ENCODE measurements around the gene PITPNC1. TPM values are rescaled to one million over a fixed set of nuclear protein-coding genes. Genes with fewer than 3 reads are reported as not detected.
A peak's percentile ranks its signal among the peaks of the same experiment; 100 is the strongest.

Gene PITPNC1
- total RNA-seq, 6 donors from 2014 or later, result 8.5 to 23.3 (median 13.7) TPM

GRCh38 chr17:67716405-67716798, 339.3 kb downstream of the PITPNC1 start:
- TF ChIP-seq POLR2A (IDR thresholded peaks at IDR 0.05), result no peak
- no peak for TF ChIP-seq POLR2AphosphoS5 (IDR thresholded peaks at IDR 0.05)
- TF ChIP-seq EP300 (IDR thresholded peaks at IDR 0.05), result no peak
- TF ChIP-seq, protein P1, sequence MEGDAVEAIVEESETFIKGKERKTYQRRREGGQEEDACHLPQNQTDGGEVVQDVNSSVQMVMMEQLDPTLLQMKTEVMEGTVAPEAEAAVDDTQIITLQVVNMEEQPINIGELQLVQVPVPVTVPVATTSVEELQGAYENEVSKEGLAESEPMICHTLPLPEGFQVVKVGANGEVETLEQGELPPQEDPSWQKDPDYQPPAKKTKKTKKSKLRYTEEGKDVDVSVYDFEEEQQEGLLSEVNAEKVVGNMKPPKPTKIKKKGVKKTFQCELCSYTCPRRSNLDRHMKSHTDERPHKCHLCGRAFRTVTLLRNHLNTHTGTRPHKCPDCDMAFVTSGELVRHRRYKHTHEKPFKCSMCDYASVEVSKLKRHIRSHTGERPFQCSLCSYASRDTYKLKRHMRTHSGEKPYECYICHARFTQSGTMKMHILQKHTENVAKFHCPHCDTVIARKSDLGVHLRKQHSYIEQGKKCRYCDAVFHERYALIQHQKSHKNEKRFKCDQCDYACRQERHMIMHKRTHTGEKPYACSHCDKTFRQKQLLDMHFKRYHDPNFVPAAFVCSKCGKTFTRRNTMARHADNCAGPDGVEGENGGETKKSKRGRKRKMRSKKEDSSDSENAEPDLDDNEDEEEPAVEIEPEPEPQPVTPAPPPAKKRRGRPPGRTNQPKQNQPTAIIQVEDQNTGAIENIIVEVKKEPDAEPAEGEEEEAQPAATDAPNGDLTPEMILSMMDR (IDR thresholded peaks at IDR 0.05), result no peak
- no peak for ATAC-seq (ENCODE audit: low FRiP score in 2 of 2)

DNA sequence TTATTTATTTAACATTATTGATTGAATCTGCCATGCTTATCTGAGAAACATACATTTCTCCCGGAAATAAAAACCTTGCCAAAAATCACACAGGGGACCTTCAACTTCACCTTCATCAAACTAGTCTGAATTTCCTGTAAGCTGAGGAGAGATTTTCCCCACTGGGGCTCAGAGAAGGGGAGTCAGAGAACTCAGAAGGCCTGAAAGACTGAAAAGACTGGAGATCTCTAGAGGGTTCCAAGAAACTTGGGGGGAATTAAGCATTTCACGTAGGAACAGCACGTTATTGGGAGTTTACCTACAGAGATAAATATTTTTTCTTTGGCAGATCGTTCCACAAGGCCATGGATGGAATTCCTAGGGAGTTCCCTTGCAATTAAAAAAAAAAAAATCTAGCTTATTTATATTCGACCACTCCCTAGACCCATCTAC, 340.1 kb downstream of the PITPNC1 start:
- H3K27ac ChIP-seq, result peak overlapping the region; percentile 88 to 92 (median 88)
- peak overlapping the region in 3 of 4 donors; percentile 65 to 86 (median 78) for H3K4me3 ChIP-seq
- no peaks in the 10 kb centered on the region for H3K9me3 ChIP-seq
- no peaks in the 10 kb centered on the region for H3K27me3 ChIP-seq
- no peak for TF ChIP-seq POLR2AphosphoS5 (IDR thresholded peaks at IDR 0.05)
- no peak for TF ChIP-seq POLR2A (IDR thresholded peaks at IDR 0.05)
- TF ChIP-seq EP300 (IDR thresholded peaks at IDR 0.05), result no peak
- TF ChIP-seq, protein P1 (IDR thresholded peaks at IDR 0.05), result no peak
- WGBS, 2 donors, result 0% methylated on average over 5 of the region's 5 CpGs
- H3K4me1 ChIP-seq, result peaks cover 13 to 22% (median 14%) of the 10 kb centered on the region in 4 donors
- H3K36me3 ChIP-seq, result peaks cover 12 to 24% (median 16%) of the 10 kb centered on the region in 4 donors
- DNase-seq, result no peak
- peak in 1 of 2 donors; percentile 3 for ATAC-seq (ENCODE audit: low FRiP score in 2 of 2)

More at GRCh38 chr17:67716405-67716798, 339.3 kb downstream of the PITPNC1 start:
- Histone ChIP-seq H3K9me3 (no peaks in the 10 kb centered on the region), H3K4me3 (no peak overlapping the region), H3K4me1 (peaks cover 13 to 22% (median 14%) of the 10 kb centered on the region in 4 donors), H3K27ac (no peak overlapping the region), H3K36me3 (peaks cover 4 to 16% (median 9%) of the 10 kb centered on the region in 4 donors), H3K27me3 (no peaks in the 10 kb centered on the region)
- 92 to 96% methylated on average over 6 of the region's 6 CpGs for WGBS, 2 donors
- DNase-seq, result no peak

GRCh38 chr17:67717624-67718324, 340.7 kb downstream of the PITPNC1 start, which contains the start of gene NOL11:
TSS of gene NOL11 (plus strand) at chr17:67717936. CDS start at chr17:67717948, 12 bp downstream.
- Histone ChIP-seq H3K27ac (peak within 1 kb of the TSS; percentile 88 to 92 (median 88)), H3K9me3 (no peaks in the 10 kb centered on the region), H3K4me1 (peaks cover 13 to 22% (median 14%) of the 10 kb centered on the region in 4 donors), H3K4me3 (peak within 1 kb of the TSS; percentile 65 to 86 (median 77)), H3K36me3 (peaks cover 15 to 30% (median 21%) of the 10 kb centered on the region in 4 donors), H3K27me3 (no peaks in the 10 kb centered on the region)
- ATAC-seq (ENCODE audit: low FRiP score in 2 of 2), result peak; percentile 99 to 100
- 0 to 1% methylated on average over 15 to 45 of the region's 49 CpGs for WGBS, 2 donors
- peak; percentile 89 to 96 for TF ChIP-seq POLR2AphosphoS5 (IDR thresholded peaks at IDR 0.05)
- TF ChIP-seq POLR2A (IDR thresholded peaks at IDR 0.05), result peak in 3 of 4 donors; percentile 70 to 93 (median 79)
- TF ChIP-seq, protein P1 (IDR thresholded peaks at IDR 0.05), result peak; percentile 69 to 99 (median 98)
- TF ChIP-seq EP300 (IDR thresholded peaks at IDR 0.05), result peak in 1 of 4 donors; percentile 76
- peak; percentile 99 to 100 for DNase-seq

DNA sequence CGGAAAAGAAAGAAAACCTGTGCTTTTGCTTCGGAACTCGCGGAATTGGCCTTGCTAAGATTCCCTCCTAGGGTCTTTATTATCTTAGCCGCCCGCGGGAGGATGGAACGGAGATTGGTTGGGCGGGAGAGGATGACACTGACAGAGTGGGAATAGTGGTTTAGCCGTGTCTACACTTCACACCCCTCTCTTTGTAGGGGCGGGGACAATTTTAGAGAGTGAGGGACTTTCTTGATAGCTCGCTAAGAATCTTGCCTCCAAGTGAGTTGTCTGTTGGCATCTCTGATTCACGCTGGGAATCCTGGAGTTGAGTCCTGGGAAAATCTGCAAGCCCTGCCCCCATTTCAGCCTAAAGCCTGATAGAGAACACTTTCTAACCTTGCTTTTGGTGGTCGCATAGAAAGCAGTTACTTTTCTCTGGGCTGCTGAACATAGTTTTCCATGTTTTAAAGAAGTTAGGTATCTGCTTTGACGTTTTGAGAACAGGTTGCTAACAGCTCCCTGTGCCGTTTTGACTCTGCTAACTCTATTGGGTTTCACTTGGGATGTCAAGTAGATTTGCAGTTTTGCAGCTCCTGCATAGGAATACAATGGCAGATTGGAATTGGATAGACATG, 341.4 kb downstream of the PITPNC1 start:
- no peaks in the 10 kb centered on the region for H3K9me3 ChIP-seq
- H3K4me3 ChIP-seq, result peak overlapping the region; percentile 65 to 86 (median 77)
- no peak for DNase-seq
- 0 to 1% methylated on average over 16 of the region's 16 CpGs for WGBS, 2 donors
- peaks cover 15 to 35% (median 22%) of the 10 kb centered on the region in 4 donors for H3K36me3 ChIP-seq
- no peaks in the 10 kb centered on the region for H3K27me3 ChIP-seq
- peak in 1 of 2 donors; percentile 44 for ATAC-seq (ENCODE audit: low FRiP score in 2 of 2)
- TF ChIP-seq EP300 (IDR thresholded peaks at IDR 0.05) (no peak), POLR2A (IDR thresholded peaks at IDR 0.05) (no peak), POLR2AphosphoS5 (IDR thresholded peaks at IDR 0.05) (no peak)
- TF ChIP-seq, protein P1 (IDR thresholded peaks at IDR 0.05), result no peak
- H3K4me1 ChIP-seq, result peaks cover 13 to 22% (median 14%) of the 10 kb centered on the region in 4 donors
- peak overlapping the region; percentile 88 to 92 (median 88) for H3K27ac ChIP-seq

All from upper lobe of left lung (tissue), 6 donors.